H1 (cell line): ENCODE data around the gene MACROD2.

ENCODE experiments used
- CEBPB ChIP-seq: IDR thresholded peaks from 2 replicates; pipeline ENCODE4 v1.6.1; 2012; ENCODE audit warnings: low read depth, low read length
- EZH2 ChIP-seq: fragments of 200-600 bp; sonication (generic); IDR thresholded peaks from 2 replicates; pipeline ENCODE4 v1.7.1; 2012; ENCODE audit warnings: low read depth, mild to moderate bottlenecking, moderate library complexity, low read length, inconsistent platforms; ENCODE audit not compliant: severe bottlenecking
- JUND ChIP-seq: IDR thresholded peaks from 2 replicates; pipeline ENCODE4 v1.6.1; 2011; ENCODE audit warnings: mild to moderate bottlenecking, improper control_type of control experiment, low read length
- SIX5 ChIP-seq: IDR thresholded peaks from 2 replicates; pipeline ENCODE4 v1.6.1; 2011; ENCODE audit warnings: mild to moderate bottlenecking, low read depth, low read length
- TBP ChIP-seq: IDR thresholded peaks from 2 replicates; pipeline ENCODE4 v1.6.1; 2011; ENCODE audit warnings: low read depth, low read length, improper control_type of control experiment
- TF ChIP-seq, protein P1 (sequence below): fragments of 300-600 bp; sonication (generic); IDR thresholded peaks from 2 replicates; pipeline ENCODE4 v1.7.1; 2012; ENCODE audit warnings: low read length, moderate library complexity, mild to moderate bottlenecking, inconsistent platforms; ENCODE audit not compliant: insufficient replicate concordance
- TF ChIP-seq, protein P2 (sequence below), 3 experiments: IDR thresholded peaks; 1 replicate in 2 of 3; 2 replicates in 1 of 3; pipeline versions ENCODE4 v1.5.1 to v1.6.1; 2011; ENCODE audit warnings: low read length in 3 of 3, mild to moderate bottlenecking in 3 of 3, inconsistent platforms in 2 of 3, low read depth in 1 of 3, moderate library complexity in 1 of 3; ENCODE audit not compliant: insufficient read depth in 1 of 3; ENCODE audit errors: control extremely low read depth in 1 of 3

DNA sequence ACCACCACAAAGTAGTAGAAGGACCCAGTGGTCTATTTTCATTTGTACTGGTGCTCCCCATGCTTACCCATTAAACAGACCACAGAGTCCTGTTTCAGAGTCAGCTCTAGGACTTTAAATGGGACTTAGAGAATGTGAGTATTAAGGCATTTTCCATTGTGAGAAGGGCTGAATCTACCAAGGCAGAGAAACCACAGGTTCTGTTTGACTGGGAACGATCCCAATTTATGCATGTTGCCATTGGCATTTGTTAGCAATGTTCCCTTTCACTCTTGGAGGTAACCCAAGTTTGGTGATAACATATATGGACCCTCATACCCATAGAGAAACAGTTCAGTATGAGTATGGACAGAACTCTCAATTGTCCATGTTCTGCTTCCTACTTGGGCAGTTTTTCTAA, 1905.1 kb downstream of the MACROD2 start:
- TF ChIP-seq, protein P1, sequence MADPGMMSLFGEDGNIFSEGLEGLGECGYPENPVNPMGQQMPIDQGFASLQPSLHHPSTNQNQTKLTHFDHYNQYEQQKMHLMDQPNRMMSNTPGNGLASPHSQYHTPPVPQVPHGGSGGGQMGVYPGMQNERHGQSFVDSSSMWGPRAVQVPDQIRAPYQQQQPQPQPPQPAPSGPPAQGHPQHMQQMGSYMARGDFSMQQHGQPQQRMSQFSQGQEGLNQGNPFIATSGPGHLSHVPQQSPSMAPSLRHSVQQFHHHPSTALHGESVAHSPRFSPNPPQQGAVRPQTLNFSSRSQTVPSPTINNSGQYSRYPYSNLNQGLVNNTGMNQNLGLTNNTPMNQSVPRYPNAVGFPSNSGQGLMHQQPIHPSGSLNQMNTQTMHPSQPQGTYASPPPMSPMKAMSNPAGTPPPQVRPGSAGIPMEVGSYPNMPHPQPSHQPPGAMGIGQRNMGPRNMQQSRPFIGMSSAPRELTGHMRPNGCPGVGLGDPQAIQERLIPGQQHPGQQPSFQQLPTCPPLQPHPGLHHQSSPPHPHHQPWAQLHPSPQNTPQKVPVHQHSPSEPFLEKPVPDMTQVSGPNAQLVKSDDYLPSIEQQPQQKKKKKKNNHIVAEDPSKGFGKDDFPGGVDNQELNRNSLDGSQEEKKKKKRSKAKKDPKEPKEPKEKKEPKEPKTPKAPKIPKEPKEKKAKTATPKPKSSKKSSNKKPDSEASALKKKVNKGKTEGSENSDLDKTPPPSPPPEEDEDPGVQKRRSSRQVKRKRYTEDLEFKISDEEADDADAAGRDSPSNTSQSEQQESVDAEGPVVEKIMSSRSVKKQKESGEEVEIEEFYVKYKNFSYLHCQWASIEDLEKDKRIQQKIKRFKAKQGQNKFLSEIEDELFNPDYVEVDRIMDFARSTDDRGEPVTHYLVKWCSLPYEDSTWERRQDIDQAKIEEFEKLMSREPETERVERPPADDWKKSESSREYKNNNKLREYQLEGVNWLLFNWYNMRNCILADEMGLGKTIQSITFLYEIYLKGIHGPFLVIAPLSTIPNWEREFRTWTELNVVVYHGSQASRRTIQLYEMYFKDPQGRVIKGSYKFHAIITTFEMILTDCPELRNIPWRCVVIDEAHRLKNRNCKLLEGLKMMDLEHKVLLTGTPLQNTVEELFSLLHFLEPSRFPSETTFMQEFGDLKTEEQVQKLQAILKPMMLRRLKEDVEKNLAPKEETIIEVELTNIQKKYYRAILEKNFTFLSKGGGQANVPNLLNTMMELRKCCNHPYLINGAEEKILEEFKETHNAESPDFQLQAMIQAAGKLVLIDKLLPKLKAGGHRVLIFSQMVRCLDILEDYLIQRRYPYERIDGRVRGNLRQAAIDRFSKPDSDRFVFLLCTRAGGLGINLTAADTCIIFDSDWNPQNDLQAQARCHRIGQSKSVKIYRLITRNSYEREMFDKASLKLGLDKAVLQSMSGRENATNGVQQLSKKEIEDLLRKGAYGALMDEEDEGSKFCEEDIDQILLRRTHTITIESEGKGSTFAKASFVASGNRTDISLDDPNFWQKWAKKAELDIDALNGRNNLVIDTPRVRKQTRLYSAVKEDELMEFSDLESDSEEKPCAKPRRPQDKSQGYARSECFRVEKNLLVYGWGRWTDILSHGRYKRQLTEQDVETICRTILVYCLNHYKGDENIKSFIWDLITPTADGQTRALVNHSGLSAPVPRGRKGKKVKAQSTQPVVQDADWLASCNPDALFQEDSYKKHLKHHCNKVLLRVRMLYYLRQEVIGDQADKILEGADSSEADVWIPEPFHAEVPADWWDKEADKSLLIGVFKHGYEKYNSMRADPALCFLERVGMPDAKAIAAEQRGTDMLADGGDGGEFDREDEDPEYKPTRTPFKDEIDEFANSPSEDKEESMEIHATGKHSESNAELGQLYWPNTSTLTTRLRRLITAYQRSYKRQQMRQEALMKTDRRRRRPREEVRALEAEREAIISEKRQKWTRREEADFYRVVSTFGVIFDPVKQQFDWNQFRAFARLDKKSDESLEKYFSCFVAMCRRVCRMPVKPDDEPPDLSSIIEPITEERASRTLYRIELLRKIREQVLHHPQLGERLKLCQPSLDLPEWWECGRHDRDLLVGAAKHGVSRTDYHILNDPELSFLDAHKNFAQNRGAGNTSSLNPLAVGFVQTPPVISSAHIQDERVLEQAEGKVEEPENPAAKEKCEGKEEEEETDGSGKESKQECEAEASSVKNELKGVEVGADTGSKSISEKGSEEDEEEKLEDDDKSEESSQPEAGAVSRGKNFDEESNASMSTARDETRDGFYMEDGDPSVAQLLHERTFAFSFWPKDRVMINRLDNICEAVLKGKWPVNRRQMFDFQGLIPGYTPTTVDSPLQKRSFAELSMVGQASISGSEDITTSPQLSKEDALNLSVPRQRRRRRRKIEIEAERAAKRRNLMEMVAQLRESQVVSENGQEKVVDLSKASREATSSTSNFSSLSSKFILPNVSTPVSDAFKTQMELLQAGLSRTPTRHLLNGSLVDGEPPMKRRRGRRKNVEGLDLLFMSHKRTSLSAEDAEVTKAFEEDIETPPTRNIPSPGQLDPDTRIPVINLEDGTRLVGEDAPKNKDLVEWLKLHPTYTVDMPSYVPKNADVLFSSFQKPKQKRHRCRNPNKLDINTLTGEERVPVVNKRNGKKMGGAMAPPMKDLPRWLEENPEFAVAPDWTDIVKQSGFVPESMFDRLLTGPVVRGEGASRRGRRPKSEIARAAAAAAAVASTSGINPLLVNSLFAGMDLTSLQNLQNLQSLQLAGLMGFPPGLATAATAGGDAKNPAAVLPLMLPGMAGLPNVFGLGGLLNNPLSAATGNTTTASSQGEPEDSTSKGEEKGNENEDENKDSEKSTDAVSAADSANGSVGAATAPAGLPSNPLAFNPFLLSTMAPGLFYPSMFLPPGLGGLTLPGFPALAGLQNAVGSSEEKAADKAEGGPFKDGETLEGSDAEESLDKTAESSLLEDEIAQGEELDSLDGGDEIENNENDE = no peak
- TF ChIP-seq, protein P2, sequence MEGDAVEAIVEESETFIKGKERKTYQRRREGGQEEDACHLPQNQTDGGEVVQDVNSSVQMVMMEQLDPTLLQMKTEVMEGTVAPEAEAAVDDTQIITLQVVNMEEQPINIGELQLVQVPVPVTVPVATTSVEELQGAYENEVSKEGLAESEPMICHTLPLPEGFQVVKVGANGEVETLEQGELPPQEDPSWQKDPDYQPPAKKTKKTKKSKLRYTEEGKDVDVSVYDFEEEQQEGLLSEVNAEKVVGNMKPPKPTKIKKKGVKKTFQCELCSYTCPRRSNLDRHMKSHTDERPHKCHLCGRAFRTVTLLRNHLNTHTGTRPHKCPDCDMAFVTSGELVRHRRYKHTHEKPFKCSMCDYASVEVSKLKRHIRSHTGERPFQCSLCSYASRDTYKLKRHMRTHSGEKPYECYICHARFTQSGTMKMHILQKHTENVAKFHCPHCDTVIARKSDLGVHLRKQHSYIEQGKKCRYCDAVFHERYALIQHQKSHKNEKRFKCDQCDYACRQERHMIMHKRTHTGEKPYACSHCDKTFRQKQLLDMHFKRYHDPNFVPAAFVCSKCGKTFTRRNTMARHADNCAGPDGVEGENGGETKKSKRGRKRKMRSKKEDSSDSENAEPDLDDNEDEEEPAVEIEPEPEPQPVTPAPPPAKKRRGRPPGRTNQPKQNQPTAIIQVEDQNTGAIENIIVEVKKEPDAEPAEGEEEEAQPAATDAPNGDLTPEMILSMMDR (IDR thresholded peaks at IDR 0.05; ENCODE audit: control extremely low read depth in 1 of 3, insufficient read depth in 1 of 3, low read depth in 1 of 3, low read length in 3 of 3) = no peak
- no peak for TF ChIP-seq SIX5
- no peak for TF ChIP-seq EZH2
- TF ChIP-seq JUND = no peak
- no peak for TF ChIP-seq CEBPB
- no peak for TF ChIP-seq TBP
